A673 (cell line): Measurements from ENCODE around the gene CKAP2.

Source experiments
- EZH2 ChIP-seq: fragments of 200-600 bp; sonication (generic); IDR thresholded peaks from 2 replicates; pipeline ENCODE4 v1.6.1; 2017; ENCODE audit warnings: borderline replicate concordance, low read depth, mild to moderate bottlenecking, mixed read lengths, antibody characterized with exemption, low read length; ENCODE audit not compliant: poor library complexity, severe bottlenecking
- TF ChIP-seq, protein P1 (sequence below): fragments of 300-800, 200-600 bp; sonication (generic); conservative IDR thresholded peaks from 2 replicates; pipeline ENCODE4 v1.5.1; 2017; ENCODE audit warnings: low read depth, mild to moderate bottlenecking, antibody characterized with exemption, low read length, moderate library complexity, mixed read lengths

DNA sequence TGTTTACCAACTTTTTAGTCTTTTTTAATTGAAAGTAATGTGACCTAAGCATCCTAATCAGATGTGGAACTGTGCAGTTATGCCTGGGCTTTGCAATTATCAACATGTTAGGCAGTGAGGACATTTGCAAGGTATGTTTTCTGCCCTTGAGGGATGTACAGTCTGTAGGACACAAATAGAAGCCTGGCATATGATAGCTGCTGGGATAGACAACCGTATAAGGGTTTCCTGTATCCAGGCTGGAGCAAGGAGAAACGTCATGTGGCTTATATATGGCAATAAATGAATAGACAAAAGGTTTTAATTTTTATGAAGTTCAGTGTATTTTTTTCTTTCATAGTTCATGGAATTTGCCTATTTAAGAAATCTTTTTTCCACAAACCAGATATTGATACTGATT, 2.8 kb upstream of the CKAP2 start:
- TF ChIP-seq, protein P1, sequence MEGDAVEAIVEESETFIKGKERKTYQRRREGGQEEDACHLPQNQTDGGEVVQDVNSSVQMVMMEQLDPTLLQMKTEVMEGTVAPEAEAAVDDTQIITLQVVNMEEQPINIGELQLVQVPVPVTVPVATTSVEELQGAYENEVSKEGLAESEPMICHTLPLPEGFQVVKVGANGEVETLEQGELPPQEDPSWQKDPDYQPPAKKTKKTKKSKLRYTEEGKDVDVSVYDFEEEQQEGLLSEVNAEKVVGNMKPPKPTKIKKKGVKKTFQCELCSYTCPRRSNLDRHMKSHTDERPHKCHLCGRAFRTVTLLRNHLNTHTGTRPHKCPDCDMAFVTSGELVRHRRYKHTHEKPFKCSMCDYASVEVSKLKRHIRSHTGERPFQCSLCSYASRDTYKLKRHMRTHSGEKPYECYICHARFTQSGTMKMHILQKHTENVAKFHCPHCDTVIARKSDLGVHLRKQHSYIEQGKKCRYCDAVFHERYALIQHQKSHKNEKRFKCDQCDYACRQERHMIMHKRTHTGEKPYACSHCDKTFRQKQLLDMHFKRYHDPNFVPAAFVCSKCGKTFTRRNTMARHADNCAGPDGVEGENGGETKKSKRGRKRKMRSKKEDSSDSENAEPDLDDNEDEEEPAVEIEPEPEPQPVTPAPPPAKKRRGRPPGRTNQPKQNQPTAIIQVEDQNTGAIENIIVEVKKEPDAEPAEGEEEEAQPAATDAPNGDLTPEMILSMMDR, result no peak
- no peak for TF ChIP-seq EZH2
